ENCODE measurements around the gene PICK1. TPM values are rescaled to one million over a fixed set of nuclear protein-coding genes. Genes with fewer than 3 reads are reported as not detected.

The PICK1 gene
- total RNA-seq, 1 donor from 2014 or later, result 10.7 TPM

- no peak overlapping the region for H3K27ac ChIP-seq
- TF ChIP-seq EZH2 (IDR thresholded peaks at IDR 0.05), result no peak
- TF ChIP-seq, protein P1, sequence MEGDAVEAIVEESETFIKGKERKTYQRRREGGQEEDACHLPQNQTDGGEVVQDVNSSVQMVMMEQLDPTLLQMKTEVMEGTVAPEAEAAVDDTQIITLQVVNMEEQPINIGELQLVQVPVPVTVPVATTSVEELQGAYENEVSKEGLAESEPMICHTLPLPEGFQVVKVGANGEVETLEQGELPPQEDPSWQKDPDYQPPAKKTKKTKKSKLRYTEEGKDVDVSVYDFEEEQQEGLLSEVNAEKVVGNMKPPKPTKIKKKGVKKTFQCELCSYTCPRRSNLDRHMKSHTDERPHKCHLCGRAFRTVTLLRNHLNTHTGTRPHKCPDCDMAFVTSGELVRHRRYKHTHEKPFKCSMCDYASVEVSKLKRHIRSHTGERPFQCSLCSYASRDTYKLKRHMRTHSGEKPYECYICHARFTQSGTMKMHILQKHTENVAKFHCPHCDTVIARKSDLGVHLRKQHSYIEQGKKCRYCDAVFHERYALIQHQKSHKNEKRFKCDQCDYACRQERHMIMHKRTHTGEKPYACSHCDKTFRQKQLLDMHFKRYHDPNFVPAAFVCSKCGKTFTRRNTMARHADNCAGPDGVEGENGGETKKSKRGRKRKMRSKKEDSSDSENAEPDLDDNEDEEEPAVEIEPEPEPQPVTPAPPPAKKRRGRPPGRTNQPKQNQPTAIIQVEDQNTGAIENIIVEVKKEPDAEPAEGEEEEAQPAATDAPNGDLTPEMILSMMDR (IDR thresholded peaks at IDR 0.05), result no peak
- TF ChIP-seq EZH2phosphoT487 (IDR thresholded peaks at IDR 0.05), result no peak
- peak overlapping the region; percentile 28 for H3K27ac Mint-ChIP-seq
- H2AFZ ChIP-seq (replicated peaks), result no peak overlapping the region
- no peaks in the 10 kb centered on the region for H3K79me2 ChIP-seq (ENCODE audit: low read depth)
- H3K4me1 Mint-ChIP-seq, result peaks cover 47% of the 10 kb centered on the region
- H3K27me3 ChIP-seq, result no peaks in the 10 kb centered on the region
- H3K9me3 Mint-ChIP-seq, result no peaks in the 10 kb centered on the region
- no peak for DNase-seq (ENCODE audit: low spot score)
- H3K4me1 ChIP-seq, result peaks cover 25% of the 10 kb centered on the region
- no peak overlapping the region for H3K4me3 ChIP-seq
- H3K4me3 Mint-ChIP-seq, result no peak overlapping the region
- H3K9me3 ChIP-seq (ENCODE audit: low read depth), result no peaks in the 10 kb centered on the region
- no peaks in the 10 kb centered on the region for H3K36me3 ChIP-seq
- H3F3A ChIP-seq (ENCODE audit: low read depth), result peaks cover 1% of the 10 kb centered on the region
- no peak overlapping the region for H3K4me2 ChIP-seq
- no peaks in the 10 kb centered on the region for H4K20me1 ChIP-seq (ENCODE audit: low read depth)
- peaks cover 6% of the 10 kb centered on the region for H3K27me3 Mint-ChIP-seq (ENCODE audit: insufficient read depth, low read depth)
- no peak overlapping the region for H3K9ac ChIP-seq
- no peaks in the 10 kb centered on the region for H3K36me3 Mint-ChIP-seq
These were observed 29.7 kb upstream of the PICK1 start for GRCh38 chr22:38027487-38027886.

DNA sequence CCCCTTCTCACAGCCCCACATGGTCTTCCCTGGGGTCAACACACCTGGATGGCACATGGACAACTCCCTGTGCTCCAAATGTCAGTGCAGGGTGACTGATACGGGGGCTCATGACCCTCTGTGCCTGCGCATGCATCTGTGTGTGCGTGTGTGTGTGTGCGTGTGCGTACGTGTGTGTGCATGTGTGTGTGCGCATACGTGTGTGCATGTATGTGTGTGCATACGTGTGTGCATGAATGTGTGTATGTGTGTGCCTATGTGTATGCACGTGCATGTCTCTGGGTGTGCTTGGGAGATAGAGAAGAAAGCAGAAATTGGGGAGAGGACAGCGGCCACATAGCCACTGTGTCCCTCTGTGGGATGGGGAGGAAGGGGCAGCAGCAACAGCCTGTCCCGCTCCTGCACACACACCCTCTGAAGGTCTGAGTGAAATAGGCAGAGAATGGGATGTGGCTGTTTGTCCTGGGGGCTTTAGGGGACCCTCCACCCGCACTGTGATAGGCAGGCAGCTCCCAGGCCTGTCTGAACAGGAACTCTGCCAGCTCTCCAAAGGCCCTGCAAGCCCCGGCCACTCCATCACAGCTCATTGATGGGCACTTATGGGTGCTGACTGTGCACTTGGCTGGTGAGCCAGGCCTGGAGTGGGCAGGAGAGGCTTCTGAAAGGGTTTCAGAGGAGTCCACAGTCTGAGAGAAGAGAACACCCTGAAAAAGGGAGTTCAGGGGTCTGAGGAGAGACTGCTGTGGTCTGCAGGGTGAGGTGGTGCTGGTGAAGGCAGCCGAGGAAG lies 28.7 kb upstream of the PICK1 start:
- no peak overlapping the region for H2AFZ ChIP-seq (replicated peaks)
- H4K20me1 ChIP-seq (ENCODE audit: low read depth), result no peaks in the 10 kb centered on the region
- no peaks in the 10 kb centered on the region for H3K79me2 ChIP-seq (ENCODE audit: low read depth)
- no peaks in the 10 kb centered on the region for H3K36me3 Mint-ChIP-seq
- H3K9me3 ChIP-seq (ENCODE audit: low read depth), result no peaks in the 10 kb centered on the region
- H3K4me3 ChIP-seq, result no peak overlapping the region
- no peak overlapping the region for H3K4me3 Mint-ChIP-seq
- no peak overlapping the region for H3K27ac ChIP-seq
- TF ChIP-seq EZH2 (IDR thresholded peaks at IDR 0.05), result no peak
- TF ChIP-seq, protein P1 (IDR thresholded peaks at IDR 0.05), result no peak
- no peak for TF ChIP-seq EZH2phosphoT487 (IDR thresholded peaks at IDR 0.05)
- H3K4me1 ChIP-seq, result peaks cover 32% of the 10 kb centered on the region
- no peaks in the 10 kb centered on the region for H3K9me3 Mint-ChIP-seq
- H3K27ac Mint-ChIP-seq, result no peak overlapping the region
- H3F3A ChIP-seq (ENCODE audit: low read depth), result peaks cover 10% of the 10 kb centered on the region
- no peaks in the 10 kb centered on the region for H3K36me3 ChIP-seq
- peaks cover 52% of the 10 kb centered on the region for H3K4me1 Mint-ChIP-seq
- no peak overlapping the region for H3K9ac ChIP-seq
- DNase-seq (ENCODE audit: low spot score), result no peak
- no peak overlapping the region for H3K4me2 ChIP-seq
- no peaks in the 10 kb centered on the region for H3K27me3 ChIP-seq
- peaks cover 6% of the 10 kb centered on the region for H3K27me3 Mint-ChIP-seq (ENCODE audit: insufficient read depth, low read depth)

DNA sequence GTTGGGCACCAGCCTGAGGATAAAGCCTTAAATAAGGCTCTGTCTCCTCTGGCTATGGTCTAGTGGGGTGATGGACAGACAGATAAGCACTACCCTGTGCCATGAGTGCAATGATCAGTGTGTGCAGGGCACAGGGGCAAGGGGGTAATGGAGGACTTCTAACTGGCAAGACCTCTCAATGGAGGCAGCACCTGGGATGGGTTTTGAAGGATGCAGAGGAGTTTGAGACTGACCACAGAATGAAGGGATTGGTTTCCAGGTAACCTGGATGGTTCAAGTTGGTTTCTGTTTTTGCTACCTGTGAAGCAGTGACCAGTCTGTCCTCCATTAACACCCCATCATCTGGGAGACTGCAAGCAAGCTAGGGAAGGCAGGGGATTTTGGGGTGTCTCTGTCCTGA lies 27.8 kb upstream of the PICK1 start:
- Histone ChIP-seq H3K9ac (no peak overlapping the region), H3F3A (ENCODE audit: low read depth) (peaks cover 16% of the 10 kb centered on the region), H3K27me3 (no peaks in the 10 kb centered on the region), H3K79me2 (ENCODE audit: low read depth) (no peaks in the 10 kb centered on the region), H3K4me3 (no peak overlapping the region), H4K20me1 (ENCODE audit: low read depth) (no peaks in the 10 kb centered on the region), H3K27ac (no peak overlapping the region), H3K9me3 (ENCODE audit: low read depth) (no peaks in the 10 kb centered on the region), H3K4me1 (peaks cover 40% of the 10 kb centered on the region), H3K4me2 (no peak overlapping the region), H2AFZ (replicated peaks) (no peak overlapping the region), H3K36me3 (no peaks in the 10 kb centered on the region)
- H3K4me3 Mint-ChIP-seq, result no peak overlapping the region
- peaks cover 6% of the 10 kb centered on the region for H3K27me3 Mint-ChIP-seq (ENCODE audit: insufficient read depth, low read depth)
- no peaks in the 10 kb centered on the region for H3K9me3 Mint-ChIP-seq
- TF ChIP-seq, protein P1 (IDR thresholded peaks at IDR 0.05), result no peak
- TF ChIP-seq EZH2phosphoT487 (IDR thresholded peaks at IDR 0.05) (no peak), EZH2 (IDR thresholded peaks at IDR 0.05) (no peak)
- DNase-seq (ENCODE audit: low spot score), result no peak
- H3K4me1 Mint-ChIP-seq, result peaks cover 60% of the 10 kb centered on the region
- no peak overlapping the region for H3K27ac Mint-ChIP-seq
- no peaks in the 10 kb centered on the region for H3K36me3 Mint-ChIP-seq

All from neural progenitor cell (in vitro differentiated cells).